NAMALWA (cell line): ENCODE measurements around the gene ZNF561.
A peak's percentile ranks its signal among the peaks of the same experiment; 100 is the strongest.
"Not testable (repeated sequence)": the region's sequence is repeated elsewhere in the genome, so short reads cannot be mapped to it uniquely, and the experiment has no call there.

Experiments used
- DNase-seq: peaks from one replicate; pipeline ENCODE4 v3.0.0-alpha.2; 2015; ENCODE audit warnings: low spot score

ZNF561 gene

DNA sequence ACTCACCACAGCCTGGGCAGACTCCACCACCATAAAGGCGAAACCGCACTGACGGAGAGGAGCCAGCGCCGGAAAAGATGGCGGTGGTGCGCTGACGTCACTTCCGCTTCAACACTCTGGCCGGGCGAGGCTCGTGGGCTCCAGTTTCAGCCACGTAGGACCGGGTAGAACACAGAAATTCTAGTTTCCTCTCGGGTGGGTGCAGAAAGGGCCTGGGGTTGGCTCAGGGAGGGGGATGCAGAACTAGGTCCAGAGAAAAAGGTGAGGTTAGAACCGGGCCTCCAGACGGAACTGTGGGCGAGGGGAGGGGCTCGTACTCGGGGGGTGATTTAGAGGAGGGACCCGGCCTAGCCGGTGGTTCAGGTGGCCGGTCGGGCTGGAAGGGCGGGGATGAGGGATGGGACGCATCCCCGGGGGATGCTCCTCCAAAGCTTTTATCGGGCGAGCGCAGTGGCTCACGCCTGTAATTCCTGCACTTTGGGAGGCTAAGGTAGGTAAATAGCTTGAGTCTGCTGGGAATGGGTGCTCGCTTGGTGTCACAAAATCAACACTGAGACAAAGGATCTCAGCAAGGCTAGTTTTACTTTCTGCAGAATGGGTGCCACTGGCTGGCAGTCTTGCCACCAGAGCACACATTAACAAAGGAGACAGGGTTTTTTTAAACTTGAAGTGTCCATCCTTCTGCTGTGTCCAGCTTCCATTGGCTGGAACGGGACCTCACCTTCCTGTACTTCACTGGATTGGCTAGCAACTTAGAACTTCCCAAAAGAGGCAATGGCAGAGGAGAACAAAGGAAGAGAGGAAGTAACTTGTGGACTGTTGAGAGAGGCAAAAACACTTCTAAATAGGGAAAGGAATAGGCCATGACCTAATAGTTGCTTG is at the start of gene ZNF561:
Gene ZNF561 (minus strand): TSS at position 77 of the 882 bp plus-strand sequence. CDS start 1,776 bp downstream, outside the sequence.
- DNase-seq = peak; percentile 91

DNA sequence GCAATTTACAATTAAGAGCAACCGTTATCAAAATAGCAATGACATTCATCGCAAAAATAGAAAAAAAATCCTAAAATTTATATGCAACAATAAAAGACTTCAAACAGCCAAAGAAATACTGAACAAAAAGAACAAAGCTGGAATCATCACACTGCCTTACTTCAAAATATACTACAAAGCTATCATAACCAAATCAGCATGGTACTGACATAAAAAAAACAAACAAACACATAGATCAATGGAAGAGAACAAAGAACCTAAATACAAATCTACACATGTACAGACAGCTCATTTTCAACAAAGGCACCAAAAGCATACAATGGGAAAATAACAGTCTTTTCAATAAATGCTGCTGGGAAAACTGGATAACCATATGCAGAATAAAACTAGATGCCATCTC is 47.5 kb upstream of the ZNF561 start:
- DNase-seq = no peak

DNA sequence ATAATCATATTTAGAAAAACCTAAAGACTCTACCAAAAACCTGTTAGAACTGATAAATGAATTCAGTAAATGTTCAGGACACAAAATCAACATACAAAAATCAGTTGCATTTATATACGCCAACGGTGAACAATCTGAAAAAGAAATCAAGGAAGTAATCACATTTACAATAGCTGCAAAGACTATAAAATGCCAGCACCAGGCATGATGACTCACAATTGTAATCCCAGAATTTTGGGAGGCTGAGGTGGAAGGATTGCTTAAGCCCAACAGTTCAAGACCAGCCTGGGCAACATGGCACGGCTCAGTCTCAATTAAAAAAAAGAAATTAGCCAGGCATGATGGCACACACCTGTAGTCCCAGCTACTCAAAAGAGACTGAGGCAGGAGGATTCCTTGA is 46.9 kb upstream of the ZNF561 start:
- no peak for DNase-seq

DNA sequence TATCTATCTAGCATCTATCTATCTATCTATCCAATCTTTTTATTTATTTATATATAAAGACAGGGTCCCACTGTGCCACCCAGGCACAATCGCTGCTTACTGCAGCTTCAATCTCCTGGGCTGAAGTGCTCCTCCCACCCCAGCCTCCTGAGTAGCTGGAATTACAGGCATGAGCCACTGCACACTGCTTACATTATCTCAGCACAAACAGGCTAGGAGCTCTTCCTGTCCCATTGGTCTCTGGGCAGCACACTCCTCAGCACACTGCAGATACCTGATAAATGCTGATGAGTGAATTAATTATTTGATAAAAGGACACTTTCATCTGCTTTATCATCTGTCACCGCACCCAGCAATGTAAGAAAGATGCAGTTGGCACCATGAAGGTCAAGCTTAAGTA is 37.7 kb upstream of the ZNF561 start:
- no peak for DNase-seq

DNA sequence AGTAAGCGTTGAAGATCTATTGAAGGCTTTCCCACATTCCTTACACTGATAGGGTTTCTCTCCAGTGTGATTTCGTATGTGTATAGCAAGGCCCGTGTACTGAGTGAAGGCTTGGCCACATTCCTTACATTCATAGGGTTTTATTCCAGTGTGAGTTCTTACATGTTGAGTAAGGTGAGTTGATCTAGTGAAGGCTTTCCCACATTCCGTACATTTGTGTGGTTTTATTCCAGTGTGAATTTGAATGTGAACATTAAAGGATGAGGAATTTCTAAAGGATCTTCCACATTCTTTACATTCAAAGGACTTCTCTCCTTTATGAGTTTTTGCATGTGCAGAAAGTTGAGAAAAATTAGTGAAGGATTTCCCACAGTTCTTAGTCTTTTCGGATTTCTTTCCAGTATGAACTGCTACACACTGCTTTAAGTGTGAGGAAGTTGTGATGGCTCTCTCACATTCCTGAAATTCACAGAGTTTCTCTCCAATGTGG is 32.1 kb upstream of the ZNF561 start:
- not testable (repeated sequence) for DNase-seq

DNA sequence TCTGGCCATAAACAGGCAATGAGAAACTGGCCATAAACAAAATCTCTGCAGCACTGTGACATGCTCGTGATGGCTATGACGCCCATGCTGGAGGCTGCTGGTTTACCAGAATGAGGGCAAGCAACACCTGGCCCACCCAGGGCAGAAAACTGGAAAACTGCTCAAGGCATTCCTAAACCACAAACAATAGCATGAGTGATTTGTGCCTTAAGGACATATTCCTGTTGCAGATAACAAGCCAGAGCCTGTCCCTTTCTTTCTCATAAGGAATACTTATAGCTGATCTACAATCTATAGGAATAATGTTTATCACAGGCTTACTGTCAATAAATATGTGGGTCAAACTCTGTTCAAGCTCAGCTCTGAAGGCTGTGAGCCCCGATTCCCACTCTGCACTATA is 30.4 kb upstream of the ZNF561 start:
- not testable (repeated sequence) for DNase-seq

DNA sequence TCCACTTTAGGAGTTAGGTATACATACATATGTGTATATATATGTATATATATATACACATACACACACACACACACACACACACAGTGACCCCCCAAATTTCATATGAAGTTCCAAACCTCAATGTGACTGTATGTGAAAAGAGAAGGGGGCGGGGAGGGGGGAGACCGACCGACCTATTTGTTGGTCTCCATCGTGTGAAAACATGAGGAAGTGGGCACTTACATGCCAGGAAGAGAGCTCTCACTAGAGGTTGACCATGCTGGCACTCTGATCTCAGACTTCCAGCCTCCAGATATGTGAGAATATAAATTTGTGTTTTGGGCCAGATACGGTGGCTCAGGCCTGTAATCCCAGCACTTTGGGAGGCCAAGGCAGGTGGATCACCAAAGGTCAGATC is 29.3 kb upstream of the ZNF561 start:
- DNase-seq = no peak

DNA sequence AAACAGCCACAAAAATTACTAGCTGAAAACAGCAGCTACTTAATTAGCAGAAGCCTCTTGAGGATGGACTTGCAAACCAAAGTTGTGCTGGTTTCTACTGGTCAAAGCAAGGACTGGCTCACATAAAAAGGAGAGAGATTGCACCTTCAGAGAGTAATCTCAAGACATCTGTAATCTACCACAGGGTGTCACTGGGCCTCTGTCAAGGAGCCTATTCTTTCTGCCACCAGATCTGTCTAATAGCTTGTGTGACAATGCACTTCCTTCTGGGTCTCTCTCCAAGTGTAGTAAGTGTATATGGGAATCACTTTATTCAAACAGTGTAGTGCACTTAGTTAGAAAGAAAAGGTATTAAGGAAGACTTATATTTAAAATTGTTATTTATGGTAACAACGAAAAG is 24.4 kb upstream of the ZNF561 start:
- peak; percentile 16 for DNase-seq

DNA sequence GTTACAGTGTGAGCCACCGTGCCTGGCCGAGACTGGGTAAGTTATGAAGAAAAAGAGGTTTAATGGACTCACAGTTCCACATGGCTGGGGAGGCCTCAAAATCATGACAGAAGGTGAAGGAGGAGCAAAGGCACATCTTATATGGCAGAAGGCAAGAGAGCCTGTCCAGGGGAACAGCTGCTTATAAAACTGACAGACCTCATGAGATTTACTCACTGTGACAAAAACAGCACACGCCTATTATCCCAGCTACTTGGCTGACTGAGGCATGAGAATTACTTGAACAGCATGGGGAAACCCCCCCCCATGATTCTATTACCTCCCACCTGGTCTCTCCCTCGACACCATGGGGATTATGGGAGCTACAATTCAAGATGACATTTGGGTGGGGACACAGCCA is 23.4 kb upstream of the ZNF561 start:
- no peak for DNase-seq

DNA sequence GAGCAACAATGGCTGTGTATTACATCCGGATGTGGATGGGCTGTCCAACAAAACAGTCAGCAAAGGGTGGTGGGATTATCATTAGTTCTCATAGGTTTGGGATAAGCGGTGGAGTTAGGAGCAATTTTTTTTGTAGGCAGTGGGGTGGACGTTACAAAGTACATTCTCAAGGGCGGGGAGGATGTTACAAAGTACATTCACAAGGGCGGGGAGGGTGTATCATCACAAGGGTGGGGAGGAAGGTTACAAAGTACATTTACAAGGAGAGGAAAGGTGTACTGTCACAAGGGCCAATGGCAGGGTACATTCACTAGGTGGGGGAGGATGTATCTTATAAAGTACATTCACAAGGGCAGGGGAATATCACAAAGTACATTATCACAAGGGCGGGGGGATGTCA is 20.8 kb upstream of the ZNF561 start:
- no peak for DNase-seq

DNA sequence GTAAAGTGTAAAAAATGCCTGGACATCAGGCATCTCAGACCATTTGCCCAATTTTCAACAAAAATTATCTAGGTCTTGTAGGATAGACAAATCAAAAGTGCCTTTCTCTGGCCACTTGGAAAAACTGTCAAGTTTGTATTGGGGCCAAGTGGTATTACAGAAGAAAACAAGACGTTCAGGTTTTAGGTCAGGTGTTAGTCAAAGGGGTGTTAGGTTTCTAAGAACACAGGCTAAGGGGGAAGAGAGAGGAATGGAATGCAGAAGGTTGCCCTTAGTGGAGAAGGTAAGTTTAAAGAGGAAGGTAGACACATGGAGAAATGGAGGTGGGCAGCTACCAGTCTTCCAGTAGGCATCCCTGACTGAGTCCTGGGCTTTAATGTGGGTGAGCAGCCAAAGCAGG is 19.9 kb upstream of the ZNF561 start:
- no peak for DNase-seq

DNA sequence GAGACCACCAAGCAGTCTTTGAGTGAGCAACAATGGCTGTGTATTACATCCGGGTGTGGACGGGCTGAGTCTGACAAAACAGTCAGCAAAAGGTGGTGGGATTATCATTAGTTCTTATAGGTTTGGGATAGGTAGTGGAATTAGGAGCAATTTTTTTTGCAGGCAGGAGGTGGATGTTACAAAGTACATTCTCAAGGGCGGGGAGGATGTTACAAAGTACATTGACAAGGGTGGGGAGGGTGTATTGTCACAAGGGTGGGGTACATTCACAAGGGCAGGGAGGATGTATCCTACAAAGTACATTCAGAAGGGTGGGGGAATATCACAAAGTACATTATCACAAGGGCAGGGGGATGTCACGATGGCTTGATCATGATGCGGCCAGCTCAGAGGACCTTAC is 15.0 kb upstream of the ZNF561 start:
- no peak for DNase-seq

DNA sequence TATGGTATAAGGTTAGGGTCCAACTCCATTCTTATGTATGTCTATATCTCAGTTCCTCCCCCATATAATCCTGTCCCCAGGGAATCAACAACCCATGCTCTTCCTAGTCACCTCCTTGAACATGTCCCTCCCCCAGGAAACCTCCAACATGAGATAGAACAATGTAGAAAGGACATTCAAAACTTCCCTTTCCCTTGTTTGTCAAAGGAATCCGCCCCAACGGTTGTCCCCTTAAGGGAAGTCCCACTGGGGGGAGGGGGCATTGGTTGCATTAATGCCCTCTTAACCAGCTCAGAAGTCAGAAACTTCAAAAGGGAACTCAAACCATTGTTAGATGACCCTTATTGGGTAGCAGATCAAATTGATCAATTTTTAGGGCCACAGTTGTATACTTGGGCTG is 6.8 kb upstream of the ZNF561 start:
- no peak for DNase-seq

DNA sequence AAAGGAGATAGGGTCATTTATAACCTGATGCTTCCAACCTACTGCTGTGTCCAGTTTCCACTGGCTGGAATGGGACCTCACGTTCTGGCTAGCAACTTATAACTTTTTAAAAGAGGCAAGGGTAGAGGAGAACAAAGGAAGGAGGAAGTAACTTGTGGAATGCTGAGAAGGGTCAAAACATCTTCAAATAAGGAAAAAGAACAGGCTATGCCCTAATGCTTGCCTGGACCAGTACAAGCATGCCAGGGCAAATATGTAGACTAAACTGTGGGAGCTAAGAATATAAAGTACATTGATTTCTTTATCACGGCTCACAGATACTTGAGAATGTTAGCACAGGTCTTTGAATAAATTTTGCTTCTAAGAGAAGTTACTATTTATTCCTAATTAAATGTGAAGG is 1.5 kb upstream of the ZNF561 start:
- no peak for DNase-seq

DNA sequence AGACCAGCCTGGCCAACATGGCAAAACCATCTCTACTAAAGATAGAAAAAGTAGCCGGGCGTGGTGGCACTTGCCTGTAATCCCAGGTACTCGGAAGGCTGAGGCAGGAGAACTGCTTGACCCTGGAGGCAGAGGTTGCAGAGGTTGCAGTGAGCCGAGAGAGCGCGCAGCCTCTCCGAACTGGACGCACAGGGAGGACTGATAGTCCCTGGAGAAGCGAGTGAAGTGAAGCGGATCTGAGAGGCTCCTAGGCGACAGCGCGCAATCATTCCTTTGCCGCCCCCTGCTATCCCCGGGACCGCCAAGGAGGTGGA is 233 bp downstream of the ZNF561 start:
- DNase-seq = no peak

DNA sequence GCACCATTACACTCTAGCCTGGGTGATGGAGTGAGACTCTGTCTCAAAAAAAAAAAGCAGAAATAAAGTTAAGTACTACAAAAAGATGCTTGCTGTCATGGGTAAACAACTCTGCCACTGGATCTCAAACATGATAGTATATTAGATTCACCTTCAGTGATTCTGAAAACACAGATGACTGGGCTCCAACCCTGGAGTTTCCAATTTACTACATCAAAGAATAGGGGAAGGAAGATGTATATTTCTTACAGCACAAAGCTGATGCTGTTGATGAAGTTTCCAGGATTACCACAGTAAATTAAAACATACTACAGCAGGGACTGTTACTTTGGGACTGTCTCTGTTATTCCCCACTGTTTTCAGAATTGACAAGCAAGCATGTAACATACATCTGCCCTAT is 5.2 kb downstream of the ZNF561 start:
- DNase-seq = no peak

DNA sequence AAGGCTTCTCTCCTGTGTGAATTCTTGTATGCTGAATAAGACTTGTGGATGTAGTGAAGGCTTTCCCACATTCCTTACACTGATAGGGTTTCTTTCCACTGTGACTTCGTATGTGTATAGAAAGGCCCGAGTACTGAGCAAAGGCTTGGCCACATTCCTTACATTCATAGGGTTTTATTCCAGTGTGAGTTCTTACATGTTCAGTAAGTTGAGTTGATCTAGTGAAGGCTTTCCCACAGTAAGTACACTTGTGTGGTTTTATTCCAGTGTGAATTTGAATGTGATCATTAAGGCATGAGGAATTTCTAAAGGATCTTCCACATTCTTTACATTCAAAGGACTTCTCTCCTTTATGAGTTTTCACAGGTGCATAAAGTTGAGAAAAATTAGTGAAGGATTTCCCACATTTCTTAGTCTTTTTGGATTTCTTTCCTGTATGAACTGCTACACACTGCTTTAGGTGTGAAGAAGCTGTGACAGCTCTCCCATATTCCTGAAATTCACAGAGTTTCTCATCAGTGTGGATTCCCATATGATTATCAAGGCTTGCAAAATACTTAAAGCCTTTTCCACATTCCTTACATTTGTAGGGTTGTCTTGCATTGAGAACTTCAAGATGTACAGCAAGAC is 10.4 kb downstream of the ZNF561 start:
- no peak for DNase-seq

DNA sequence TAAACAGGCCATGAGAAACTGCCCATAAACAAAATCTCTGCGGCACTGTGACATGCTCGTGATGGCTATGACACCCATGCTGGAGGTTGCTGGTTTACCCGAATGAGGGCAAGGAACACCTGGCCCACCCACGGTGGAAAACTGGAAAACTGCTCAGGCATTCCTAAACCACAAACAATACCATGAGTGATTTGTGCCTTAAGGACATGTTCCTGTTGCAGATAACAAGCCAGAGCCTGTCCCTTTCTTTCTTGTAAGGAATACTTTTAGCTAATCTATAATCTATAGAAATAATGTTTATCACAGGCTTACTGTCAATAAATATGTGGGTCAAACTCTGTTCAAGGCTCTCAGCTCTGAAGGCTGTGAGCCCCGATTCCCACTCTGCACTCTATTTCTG is 12.1 kb downstream of the ZNF561 start:
- DNase-seq = no peak

DNA sequence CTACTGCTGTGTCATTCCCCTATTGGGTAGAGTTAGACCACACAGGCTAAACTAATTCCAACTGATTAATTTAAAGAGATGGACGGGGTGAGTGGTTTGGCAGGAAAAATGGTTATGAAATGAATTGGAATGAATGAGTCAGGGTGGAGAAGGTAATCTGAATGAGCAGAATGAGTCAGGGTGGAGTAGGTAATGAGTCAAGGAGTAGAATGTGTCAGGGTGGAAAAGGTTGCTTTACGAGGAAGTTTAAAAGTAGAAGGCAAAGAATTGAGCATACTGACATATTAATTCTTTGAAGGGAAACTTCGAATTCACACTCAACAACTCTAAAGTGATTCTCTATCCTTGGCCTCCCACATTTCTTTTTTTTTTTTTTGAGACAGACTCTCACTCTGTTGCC is 24.0 kb downstream of the ZNF561 start:
- DNase-seq = no peak

DNA sequence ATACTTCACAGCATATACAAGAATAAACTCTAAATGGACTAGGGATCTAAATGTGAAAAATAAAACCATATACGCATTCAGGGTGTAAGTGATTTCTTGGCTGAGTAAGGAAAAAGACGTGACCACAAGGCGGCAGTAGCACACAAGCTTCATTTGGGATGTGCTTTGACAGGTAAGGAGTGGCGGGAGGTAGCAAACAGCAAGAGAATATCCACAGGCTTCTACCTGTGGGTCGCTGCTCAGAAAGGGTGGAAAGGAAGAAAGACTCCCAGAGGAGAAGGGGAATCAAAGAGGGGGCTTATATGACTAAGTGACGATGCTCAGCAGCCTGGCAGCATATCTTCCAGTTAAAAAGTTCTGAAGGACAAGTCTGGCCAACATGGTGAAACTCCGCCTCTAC is 34.3 kb downstream of the ZNF561 start:
- DNase-seq = peak; percentile 87

DNA sequence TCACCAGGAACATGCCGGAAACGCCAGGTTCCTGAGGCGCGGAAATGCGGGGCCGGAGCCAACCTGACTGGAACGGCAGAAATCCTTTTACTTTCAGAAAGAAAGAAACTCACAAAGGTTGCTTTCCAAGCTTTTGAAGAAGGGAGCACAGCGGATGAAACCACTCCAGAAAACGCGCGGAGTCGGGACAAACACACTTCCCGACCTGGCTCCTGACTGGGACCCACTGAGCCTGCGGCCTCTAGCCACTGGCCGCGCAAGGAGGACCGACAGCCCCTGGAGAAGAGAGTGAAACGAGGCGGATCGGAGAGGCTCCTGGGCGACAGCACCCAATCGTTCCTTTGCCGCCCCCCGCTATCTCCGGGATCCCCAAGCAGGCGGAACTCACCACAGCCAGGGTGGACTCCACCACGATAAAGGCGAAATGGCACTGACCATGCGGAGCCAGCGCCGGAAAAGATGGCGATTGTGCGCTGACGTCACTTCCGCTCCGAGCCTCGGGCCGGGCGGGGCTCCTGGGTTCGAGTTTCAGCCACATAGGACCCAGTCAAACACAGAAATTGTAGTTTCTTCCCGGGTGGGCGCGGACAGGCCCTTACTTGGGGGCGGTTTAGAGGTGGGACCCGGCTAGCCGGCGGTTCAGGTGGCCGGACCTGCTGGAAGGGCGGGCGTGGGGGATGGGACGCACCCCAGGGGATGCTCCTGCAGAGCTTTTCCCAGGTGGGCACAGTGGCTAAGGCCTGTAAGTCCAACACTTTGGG is 36.8 kb downstream of the ZNF561 start, which contains the start of gene ZNF121:
Gene ZNF121 (minus strand): TSS at position 432 of the 761 bp plus-strand sequence. CDS start 16,407 bp downstream, outside the sequence.
- DNase-seq = peak; percentile 92

DNA sequence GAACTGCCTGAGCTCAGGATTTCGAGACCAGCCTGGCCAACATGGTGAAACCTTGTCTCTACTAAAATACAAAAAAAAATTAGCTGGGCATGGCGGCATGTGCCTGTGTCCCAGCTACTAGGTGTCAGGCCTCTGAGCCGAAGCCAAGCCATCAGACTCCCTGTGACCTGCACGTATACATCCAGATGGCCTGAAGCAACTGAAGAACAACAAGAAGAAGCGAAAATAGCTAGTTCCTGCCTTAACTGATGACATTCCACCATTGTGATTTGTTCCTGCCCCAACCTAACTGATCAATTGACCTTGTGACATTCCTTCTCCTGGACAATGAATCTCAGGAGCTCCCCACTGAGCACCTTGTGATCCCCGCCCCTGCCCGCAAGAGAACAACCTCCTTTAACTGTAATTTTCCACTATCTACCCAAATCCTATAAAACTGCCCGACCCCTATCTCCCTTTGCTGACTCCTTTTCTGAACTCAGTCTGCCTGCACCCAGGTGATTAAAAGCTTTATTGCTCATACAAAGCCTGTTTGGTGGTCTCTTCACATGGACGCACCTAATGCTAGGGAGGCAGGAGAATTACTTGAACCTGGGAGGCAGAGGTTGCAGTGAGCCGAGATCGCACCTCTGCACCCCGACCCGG is 38.8 kb downstream of the ZNF561 start:
- DNase-seq = not testable (repeated sequence)
